DOHH2 (cell line): Measurements from ENCODE around the gene WASHC2C.
"Not testable (repeated sequence)": the region's sequence is repeated elsewhere in the genome, so short reads cannot be mapped to it uniquely, and the experiment has no call there.

Source experiments
- CTCF ChIP-seq: fragments of 200-600 bp; sonication (generic); IDR thresholded peaks from one replicate; pipeline ENCODE4 v1.5.1; 2014; ENCODE audit warnings: antibody characterized with exemption, mild to moderate bottlenecking, low read depth, low read length; ENCODE audit not compliant: poor library complexity, severe bottlenecking
- EZH2phosphoT487 ChIP-seq: fragments of 200-600 bp; sonication (generic); IDR thresholded peaks from 2 replicates; pipeline ENCODE4 v1.6.1; 2017; ENCODE audit warnings: borderline replicate concordance, mild to moderate bottlenecking, antibody characterized with exemption, low read length, moderate library complexity, mixed read lengths

GRCh38 chr10:45787212-45787741, 60.2 kb downstream of the WASHC2C start:
- not testable (repeated sequence) for TF ChIP-seq CTCF, EZH2phosphoT487
